ENCODE data around the gene PHF2. TPM values are rescaled to one million over a fixed set of nuclear protein-coding genes. Genes with fewer than 3 reads are reported as not detected.

PHF2 gene
- total and polyA plus RNA-seq, 3 experiments from 2014 or later = 3.0 to 25.0 (median 22.4) TPM

DNA sequence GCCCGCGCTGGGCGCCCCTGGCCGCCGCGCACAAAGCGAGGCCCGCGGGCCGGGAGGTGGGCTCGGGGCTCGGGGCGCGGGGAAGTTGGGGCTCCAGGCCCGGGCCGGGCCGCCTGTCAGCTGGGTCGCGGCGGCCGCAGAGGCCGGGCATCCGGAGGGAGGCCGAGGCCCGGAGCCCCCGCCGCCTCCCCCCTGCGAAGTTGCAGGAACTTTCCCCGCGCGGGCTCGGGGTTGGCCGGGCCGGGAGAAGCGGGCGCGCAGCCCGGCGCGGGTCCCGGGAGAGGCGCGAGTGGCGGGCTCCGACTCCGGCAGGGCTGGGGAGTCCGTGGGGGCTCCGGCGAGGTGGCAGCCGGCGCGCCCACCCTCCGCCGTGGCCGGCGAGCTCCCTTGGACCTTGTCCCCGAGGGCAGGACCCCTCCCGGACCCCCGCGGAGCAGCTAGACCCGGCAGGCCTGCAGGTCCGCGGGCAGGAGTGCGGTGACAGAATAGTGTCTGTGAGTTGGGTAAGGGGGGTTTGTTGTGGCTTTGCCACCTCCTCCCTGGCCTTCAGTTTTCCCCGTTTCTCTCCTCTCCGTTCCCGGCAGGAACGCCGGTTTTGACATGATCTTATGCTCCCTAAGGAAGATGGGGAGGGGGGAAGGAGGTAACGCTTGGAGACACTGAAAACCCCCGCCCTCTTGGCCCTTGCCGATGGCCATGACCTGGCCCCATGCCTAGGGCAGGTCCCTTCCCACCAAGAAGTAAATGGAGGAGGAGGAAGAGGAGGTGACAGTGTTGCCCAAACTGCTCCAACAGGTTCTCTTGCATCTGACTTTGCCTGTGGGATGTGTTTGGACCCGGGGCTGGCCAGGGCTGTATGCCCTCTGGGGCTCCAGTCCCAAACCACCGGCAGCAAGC is 942 bp downstream of the PHF2 start:
- Histone ChIP-seq H3K9me3 (ENCODE audit: low read length) (no peaks in the 10 kb centered on the region), H3K27me3 (ENCODE audit: insufficient read depth, low read length, poor library complexity, severe bottlenecking) (no peaks in the 10 kb centered on the region), H3K4me1 (ENCODE audit: insufficient read depth, low read length) (peaks cover 21% of the 10 kb centered on the region), H3K27ac (ENCODE audit: low read depth, low read length) (peak overlapping the region; percentile 31), H3K4me3 (ENCODE audit: low read length) (peak overlapping the region; percentile 56), H3K36me3 (ENCODE audit: insufficient read depth, low read length) (no peaks in the 10 kb centered on the region)
- CTCF ChIA-PET = no interaction called here
- peak in 2 of 5 donors; percentile 24 to 30 for DNase-seq
- peaks cover 0 to 3% of the 10 kb centered on the region in 2 donors for H3K27me3 Mint-ChIP-seq
- peaks cover 0 to 6% (median 0%) of the 10 kb centered on the region in 3 donors for H3K36me3 Mint-ChIP-seq
- peak overlapping the region; percentile 84 to 95 (median 88) for H3K4me3 Mint-ChIP-seq
- peak overlapping the region; percentile 78 to 94 (median 85) for H3K27ac Mint-ChIP-seq
- POLR2A ChIA-PET = interaction anchor here (1.3 kb wide), 1 partner anchor 11 kb away, joined by 9 read pairs; no protein-coding TSS in a partner anchor
- H3K9me3 Mint-ChIP-seq = no peaks in the 10 kb centered on the region
- peaks cover 51 to 69% (median 59%) of the 10 kb centered on the region in 3 donors for H3K4me1 Mint-ChIP-seq

DNA sequence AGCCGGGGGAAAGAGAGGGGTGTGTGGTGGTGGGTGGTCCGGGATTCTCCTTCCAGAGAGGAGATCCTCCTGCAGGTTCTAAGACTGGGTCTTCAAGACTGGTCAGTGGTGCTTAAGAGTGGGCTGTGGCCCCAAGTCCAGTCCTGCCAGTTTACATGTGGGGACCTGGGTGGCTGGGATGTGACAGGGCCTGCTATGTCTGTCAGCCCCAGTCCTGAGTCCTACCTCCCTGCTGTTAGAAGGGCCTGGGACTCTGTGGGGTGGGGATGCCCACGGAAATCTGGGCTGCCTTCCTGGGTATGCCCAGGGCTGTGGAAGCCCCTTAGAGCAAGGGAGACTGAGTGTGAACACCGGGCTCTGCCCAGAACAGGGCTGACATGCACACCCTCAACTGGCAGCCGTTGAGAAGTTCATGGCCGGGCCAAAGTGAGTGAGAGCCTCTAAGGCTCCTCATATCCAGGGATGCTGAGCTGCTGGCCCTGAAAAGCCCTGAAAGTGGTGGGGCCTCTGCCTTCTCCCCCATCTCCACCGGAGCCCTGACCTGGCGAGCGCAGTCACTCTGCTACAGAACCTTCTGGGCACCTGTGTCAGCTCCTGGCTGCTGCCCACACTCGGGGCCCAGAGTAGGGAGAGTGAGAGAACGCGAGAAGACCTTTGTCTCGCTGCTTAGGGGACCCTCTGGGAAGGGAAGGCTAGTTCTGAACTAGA is 1.7 kb downstream of the PHF2 start:
- H3K27ac Mint-ChIP-seq = peak overlapping the region; percentile 78 to 95 (median 86)
- peaks cover 1 to 6% (median 2%) of the 10 kb centered on the region in 3 donors for H3K36me3 Mint-ChIP-seq
- no peak for DNase-seq
- H3K4me3 Mint-ChIP-seq = peak overlapping the region; percentile 84 to 95 (median 88)
- no peaks in the 10 kb centered on the region for H3K9me3 ChIP-seq (ENCODE audit: low read length)
- no peaks in the 10 kb centered on the region for H3K27me3 ChIP-seq (ENCODE audit: insufficient read depth, low read length, poor library complexity, severe bottlenecking)
- H3K4me3 ChIP-seq (ENCODE audit: low read length) = peak overlapping the region; percentile 56
- POLR2A ChIA-PET = interaction anchor here (1.3 kb wide), 1 partner anchor 12 kb away, joined by 9 read pairs; no protein-coding TSS in a partner anchor
- no peaks in the 10 kb centered on the region for H3K9me3 Mint-ChIP-seq
- CTCF ChIA-PET = interaction anchor here (1.0 kb wide), 1 partner anchor 12 kb away, joined by 8 read pairs; no protein-coding TSS in a partner anchor
- H3K36me3 ChIP-seq (ENCODE audit: insufficient read depth, low read length) = no peaks in the 10 kb centered on the region
- peaks cover 21% of the 10 kb centered on the region for H3K4me1 ChIP-seq (ENCODE audit: insufficient read depth, low read length)
- H3K27me3 Mint-ChIP-seq = peaks cover 0 to 3% of the 10 kb centered on the region in 2 donors
- H3K27ac ChIP-seq (ENCODE audit: low read depth, low read length) = peak overlapping the region; percentile 31
- H3K4me1 Mint-ChIP-seq = peaks cover 54 to 77% (median 67%) of the 10 kb centered on the region in 3 donors

DNA sequence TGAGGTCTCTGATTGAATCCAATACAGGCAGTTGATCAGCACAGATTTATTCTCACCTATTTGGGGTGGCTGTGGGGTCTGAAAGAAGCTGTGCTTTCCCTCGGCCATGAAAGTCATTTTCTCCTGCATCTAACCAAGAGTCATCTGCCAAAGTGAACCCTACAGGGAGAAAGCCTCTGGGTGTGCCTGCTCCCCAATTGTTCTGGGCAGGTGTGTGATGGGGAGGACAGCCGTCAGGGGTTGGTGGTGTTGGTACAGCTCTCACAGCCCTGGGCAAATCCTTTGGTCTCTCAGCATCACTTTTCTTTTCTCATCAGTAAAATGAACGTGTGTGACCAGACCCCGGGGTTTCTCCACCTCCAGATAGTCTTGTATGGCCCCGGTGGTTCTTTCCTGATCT is 2.5 kb downstream of the PHF2 start:
- DNase-seq = no peak
- Mint-ChIP-seq H3K36me3 (peaks cover 2 to 7% (median 4%) of the 10 kb centered on the region in 3 donors), H3K9me3 (peaks cover 0 to 2% (median 0%) of the 10 kb centered on the region in 5 donors), H3K27ac (peak overlapping the region in 6 of 8 donors; percentile 61 to 94 (median 82)), H3K27me3 (peaks cover 0 to 3% of the 10 kb centered on the region in 2 donors), H3K4me1 (peaks cover 55 to 75% (median 70%) of the 10 kb centered on the region in 3 donors), H3K4me3 (peak overlapping the region; percentile 57 to 95 (median 86))
- H3K4me1 ChIP-seq (ENCODE audit: insufficient read depth, low read length) = peaks cover 21% of the 10 kb centered on the region
- H3K4me3 ChIP-seq (ENCODE audit: low read length) = no peak overlapping the region
- H3K27me3 ChIP-seq (ENCODE audit: insufficient read depth, low read length, poor library complexity, severe bottlenecking) = no peaks in the 10 kb centered on the region
- H3K36me3 ChIP-seq (ENCODE audit: insufficient read depth, low read length) = no peaks in the 10 kb centered on the region
- ChIA-PET CTCF (interaction anchor here (1.0 kb wide), 1 partner anchor 12 kb away, joined by 8 read pairs; no protein-coding TSS in a partner anchor), POLR2A (no interaction called here)
- no peak overlapping the region for H3K27ac ChIP-seq (ENCODE audit: low read depth, low read length)
- H3K9me3 ChIP-seq (ENCODE audit: low read length) = no peaks in the 10 kb centered on the region

DNA sequence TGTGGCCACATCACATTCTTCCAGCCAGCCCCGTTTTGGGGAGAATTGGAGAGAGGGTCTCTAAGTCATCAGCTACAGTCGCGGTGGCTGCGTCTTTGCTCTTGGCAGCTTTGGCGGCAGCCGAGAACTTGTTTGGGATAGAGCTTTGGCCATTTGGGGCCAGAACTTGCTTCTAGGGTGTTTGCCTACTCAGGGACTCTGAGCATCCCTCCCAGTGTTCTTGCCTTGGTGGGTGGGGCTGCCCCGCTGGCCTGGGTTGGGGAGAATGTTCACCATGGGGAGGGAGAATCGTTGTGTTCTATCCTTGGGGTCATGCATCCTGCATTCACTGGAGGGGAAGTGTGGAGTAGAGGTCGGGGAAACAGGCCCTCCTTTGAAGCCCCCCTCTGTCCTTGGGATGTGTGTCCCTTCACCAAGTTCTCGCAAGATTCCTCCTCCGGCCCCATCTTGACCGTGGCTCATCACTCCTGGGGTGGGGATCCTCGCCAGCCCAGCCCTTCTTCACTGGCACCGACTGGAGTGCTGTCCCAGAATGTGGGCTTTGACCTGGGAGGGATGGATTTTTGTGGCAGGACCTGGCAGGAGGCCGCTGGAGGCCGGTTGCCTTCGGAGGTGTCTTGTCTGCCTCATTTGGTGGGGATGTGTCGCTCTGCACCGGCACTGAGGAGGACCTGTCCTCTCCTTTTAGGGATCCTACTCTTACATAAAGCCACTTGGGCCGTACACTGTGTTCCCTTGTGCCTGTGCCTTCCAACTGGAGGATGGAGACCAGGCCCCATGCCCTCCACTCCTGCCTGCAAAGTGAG is 3.5 kb downstream of the PHF2 start:
- Mint-ChIP-seq H3K27me3 (peaks cover 0 to 3% of the 10 kb centered on the region in 2 donors), H3K36me3 (peaks cover 2 to 12% (median 7%) of the 10 kb centered on the region in 3 donors), H3K4me1 (peaks cover 51 to 78% (median 71%) of the 10 kb centered on the region in 3 donors), H3K4me3 (peak overlapping the region in 4 of 7 donors; percentile 57 to 95 (median 88)), H3K9me3 (peaks cover 0 to 4% (median 0%) of the 10 kb centered on the region in 5 donors), H3K27ac (peak overlapping the region in 4 of 8 donors; percentile 4 to 82 (median 74))
- Histone ChIP-seq H3K4me3 (ENCODE audit: low read length) (no peak overlapping the region), H3K4me1 (ENCODE audit: insufficient read depth, low read length) (peaks cover 19% of the 10 kb centered on the region), H3K27me3 (ENCODE audit: insufficient read depth, low read length, poor library complexity, severe bottlenecking) (no peaks in the 10 kb centered on the region), H3K36me3 (ENCODE audit: insufficient read depth, low read length) (no peaks in the 10 kb centered on the region), H3K27ac (ENCODE audit: low read depth, low read length) (no peak overlapping the region), H3K9me3 (ENCODE audit: low read length) (no peaks in the 10 kb centered on the region)
- DNase-seq = no peak
- CTCF ChIA-PET = interaction anchor here (2.6 kb wide), 1 partner anchor 14 kb away, joined by 13 read pairs; no protein-coding TSS in a partner anchor
- POLR2A ChIA-PET = no interaction called here

DNA sequence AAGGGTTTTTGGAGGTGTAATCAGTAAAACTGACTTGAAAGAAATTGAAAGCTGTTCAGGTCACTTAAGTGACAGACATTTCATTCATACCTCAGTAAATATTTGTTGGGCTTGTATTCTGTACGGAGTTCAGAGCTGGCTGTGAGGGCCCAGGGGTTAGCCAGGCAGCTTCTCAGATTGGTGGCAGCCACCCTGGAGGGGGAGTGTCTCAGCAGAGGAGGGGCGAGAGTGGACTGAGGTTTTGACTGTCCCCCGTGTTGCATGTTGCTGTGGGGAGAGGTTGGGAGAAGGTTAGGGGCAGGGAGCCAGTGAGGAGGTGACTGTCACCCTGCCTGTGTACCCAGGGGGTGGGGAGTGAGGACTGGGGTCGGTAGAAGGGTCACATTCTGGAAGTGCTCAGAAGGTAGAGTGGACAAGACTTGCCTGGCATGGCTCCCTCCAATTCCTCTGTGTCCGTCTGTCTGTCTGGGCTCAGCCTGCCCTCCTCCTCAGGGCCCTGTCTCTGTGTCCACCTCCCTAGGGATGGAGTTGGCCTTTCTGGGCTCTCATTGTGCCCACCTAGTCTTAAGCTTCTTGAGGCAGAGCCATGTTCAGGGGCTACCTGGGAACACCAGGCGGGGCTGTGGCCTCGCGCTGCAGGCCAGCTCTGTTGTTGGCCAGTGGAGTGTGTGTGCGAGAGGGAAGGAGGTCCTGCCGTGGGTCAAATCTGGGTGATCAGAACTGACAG is 4.4 kb downstream of the PHF2 start:
- H3K27ac Mint-ChIP-seq = peak overlapping the region in 7 of 8 donors; percentile 4 to 74 (median 51)
- peaks cover 0 to 4% (median 0%) of the 10 kb centered on the region in 5 donors for H3K9me3 Mint-ChIP-seq
- Histone ChIP-seq H3K27ac (ENCODE audit: low read depth, low read length) (no peak overlapping the region), H3K4me3 (ENCODE audit: low read length) (no peak overlapping the region), H3K4me1 (ENCODE audit: insufficient read depth, low read length) (peaks cover 11% of the 10 kb centered on the region), H3K9me3 (ENCODE audit: low read length) (no peaks in the 10 kb centered on the region), H3K27me3 (ENCODE audit: insufficient read depth, low read length, poor library complexity, severe bottlenecking) (no peaks in the 10 kb centered on the region), H3K36me3 (ENCODE audit: insufficient read depth, low read length) (no peaks in the 10 kb centered on the region)
- peaks cover 51 to 78% (median 75%) of the 10 kb centered on the region in 3 donors for H3K4me1 Mint-ChIP-seq
- no peaks in the 10 kb centered on the region for H3K27me3 Mint-ChIP-seq
- peaks cover 2 to 14% (median 6%) of the 10 kb centered on the region in 3 donors for H3K36me3 Mint-ChIP-seq
- ChIA-PET POLR2A (no interaction called here), CTCF (interaction anchor here (2.6 kb wide), 1 partner anchor 14 kb away, joined by 13 read pairs; no protein-coding TSS in a partner anchor)
- no peak for DNase-seq
- H3K4me3 Mint-ChIP-seq = peak overlapping the region in 1 of 7 donors; percentile 95

DNA sequence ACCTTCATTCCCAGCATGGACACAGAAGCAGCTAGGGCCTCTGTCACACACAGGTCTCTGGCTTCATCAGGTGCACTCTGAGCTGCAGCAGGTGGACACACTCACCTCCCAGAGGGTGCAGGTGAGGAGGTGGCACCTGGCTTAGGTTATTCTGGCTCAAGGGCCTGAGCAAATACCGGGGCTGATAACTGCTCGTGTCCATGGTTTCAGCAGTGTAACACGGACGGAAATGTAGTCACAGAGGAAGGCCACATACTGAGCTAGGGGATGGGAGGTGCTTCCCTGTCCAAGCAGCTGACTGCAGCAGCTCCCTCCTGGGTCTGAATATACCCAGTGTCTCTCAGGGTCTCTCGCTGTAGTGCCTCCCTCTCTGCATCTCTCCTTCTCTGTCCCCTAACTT is 5.7 kb downstream of the PHF2 start:
- DNase-seq = no peak
- Mint-ChIP-seq H3K27ac (peak overlapping the region in 3 of 8 donors; percentile 6 to 31 (median 8)), H3K4me1 (peaks cover 59 to 85% (median 82%) of the 10 kb centered on the region in 3 donors), H3K4me3 (peak overlapping the region in 1 of 7 donors; percentile 58), H3K27me3 (no peaks in the 10 kb centered on the region), H3K36me3 (peaks cover 2 to 14% (median 3%) of the 10 kb centered on the region in 3 donors), H3K9me3 (peaks cover 0 to 4% (median 0%) of the 10 kb centered on the region in 5 donors)
- Histone ChIP-seq H3K36me3 (ENCODE audit: insufficient read depth, low read length) (no peaks in the 10 kb centered on the region), H3K27ac (ENCODE audit: low read depth, low read length) (no peak overlapping the region), H3K4me3 (ENCODE audit: low read length) (no peak overlapping the region), H3K4me1 (ENCODE audit: insufficient read depth, low read length) (peaks cover 11% of the 10 kb centered on the region), H3K27me3 (ENCODE audit: insufficient read depth, low read length, poor library complexity, severe bottlenecking) (no peaks in the 10 kb centered on the region), H3K9me3 (ENCODE audit: low read length) (no peaks in the 10 kb centered on the region)
- ChIA-PET POLR2A (interaction anchor here (1.4 kb wide), 1 partner anchor 15 kb away, joined by 4 read pairs; no protein-coding TSS in a partner anchor), CTCF (interaction anchor here (2.6 kb wide), 1 partner anchor 16 kb away, joined by 13 read pairs; no protein-coding TSS in a partner anchor)
